Thoracic aorta (tissue), 2 donors: ENCODE measurements around the gene DIS3L2. TPM values are rescaled to one million over a fixed set of nuclear protein-coding genes. Genes with fewer than 3 reads are reported as not detected.

ENCODE experiments used
- ATAC-seq: fragments of 150-250 bp; one replicate; pipeline ENCODE4 v1.8.0; 2017; ENCODE audit warnings: low read depth; ENCODE audit not compliant: insufficient number of reproducible peaks, low FRiP score
- DNase-seq: peaks from one replicate; pipeline ENCODE4 v3.0.0-alpha.2; 2020; ENCODE audit warnings: low spot score
- H3K27ac ChIP-seq, 2 donors: fragments of 200-600 bp; sonication (generic); 1 replicate in 1 of 2; 2 replicates in 1 of 2; pipeline ENCODE4 v1.5.1; 2016; ENCODE audit warnings: mild to moderate bottlenecking in 2 of 2, moderate library complexity in 2 of 2
- H3K27me3 ChIP-seq: fragments of 200-600 bp; sonication (generic); replicated peaks from 2 replicates; pipeline ENCODE4 v1.6.0; 2016; ENCODE audit warnings: mild to moderate bottlenecking; ENCODE audit not compliant: insufficient read depth
- H3K36me3 ChIP-seq: fragments of 200-600 bp; sonication (generic); one replicate; pipeline ENCODE4 v1.5.1; 2016
- H3K4me1 ChIP-seq, 2 donors: fragments of 200-600 bp; sonication (generic); 1 replicate in 1 of 2; 2 replicates in 1 of 2; pipeline versions ENCODE4 v1.5.1 to v1.6.0; 2016; ENCODE audit warnings: low read depth in 2 of 2, mild to moderate bottlenecking in 1 of 2; ENCODE audit not compliant: control insufficient read depth in 1 of 2
- H3K4me3 ChIP-seq: fragments of 200-600 bp; sonication (generic); 2 replicates; pipeline ENCODE4 v1.5.1; 2016; ENCODE audit warnings: mild to moderate bottlenecking
- H3K9me3 ChIP-seq: fragments of 200-600 bp; sonication (generic); 2 replicates; pipeline ENCODE4 v1.5.1; 2016
- total RNA-seq, 2 donors: library from RNA; depleted of rRNA; stranded (reverse); fragments of >200 nt; gene quantifications; one replicate each; pipeline versions ENCODE4 v1.1.0 to v1.2.3, GENCODE V29; 2016
- TF ChIP-seq, protein P1 (sequence below): fragments of 200-600 bp; sonication (generic); IDR thresholded peaks from one replicate; pipeline ENCODE4 v1.5.1; 2019; ENCODE audit warnings: antibody characterized with exemption

The DIS3L2 gene
- total RNA-seq, 2 donors from 2014 or later = 26.4 to 32.5 TPM

GRCh38 chr2:232282508-232283055 lies 321.1 kb downstream of the DIS3L2 start:
- H3K4me1 ChIP-seq = peaks cover 0 to 15% of the 10 kb centered on the region in 2 donors
- H3K27me3 ChIP-seq = no peaks in the 10 kb centered on the region
- TF ChIP-seq, protein P1, sequence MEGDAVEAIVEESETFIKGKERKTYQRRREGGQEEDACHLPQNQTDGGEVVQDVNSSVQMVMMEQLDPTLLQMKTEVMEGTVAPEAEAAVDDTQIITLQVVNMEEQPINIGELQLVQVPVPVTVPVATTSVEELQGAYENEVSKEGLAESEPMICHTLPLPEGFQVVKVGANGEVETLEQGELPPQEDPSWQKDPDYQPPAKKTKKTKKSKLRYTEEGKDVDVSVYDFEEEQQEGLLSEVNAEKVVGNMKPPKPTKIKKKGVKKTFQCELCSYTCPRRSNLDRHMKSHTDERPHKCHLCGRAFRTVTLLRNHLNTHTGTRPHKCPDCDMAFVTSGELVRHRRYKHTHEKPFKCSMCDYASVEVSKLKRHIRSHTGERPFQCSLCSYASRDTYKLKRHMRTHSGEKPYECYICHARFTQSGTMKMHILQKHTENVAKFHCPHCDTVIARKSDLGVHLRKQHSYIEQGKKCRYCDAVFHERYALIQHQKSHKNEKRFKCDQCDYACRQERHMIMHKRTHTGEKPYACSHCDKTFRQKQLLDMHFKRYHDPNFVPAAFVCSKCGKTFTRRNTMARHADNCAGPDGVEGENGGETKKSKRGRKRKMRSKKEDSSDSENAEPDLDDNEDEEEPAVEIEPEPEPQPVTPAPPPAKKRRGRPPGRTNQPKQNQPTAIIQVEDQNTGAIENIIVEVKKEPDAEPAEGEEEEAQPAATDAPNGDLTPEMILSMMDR = no peak
- H3K27ac ChIP-seq = no peak overlapping the region
- DNase-seq (no peak), ATAC-seq (no peak)
- H3K9me3 ChIP-seq = no peaks in the 10 kb centered on the region
- no peaks in the 10 kb centered on the region for H3K36me3 ChIP-seq
- no peak overlapping the region for H3K4me3 ChIP-seq

- Histone ChIP-seq H3K4me1 (peaks cover 0 to 29% of the 10 kb centered on the region in 2 donors), H3K9me3 (no peaks in the 10 kb centered on the region), H3K27ac (no peak overlapping the region), H3K4me3 (no peak overlapping the region), H3K36me3 (no peaks in the 10 kb centered on the region), H3K27me3 (no peaks in the 10 kb centered on the region)
- TF ChIP-seq, protein P1 = no peak
- DNase-seq (no peak), ATAC-seq (no peak)
These were observed 324.7 kb downstream of the DIS3L2 start for GRCh38 chr2:232286001-232286868.

GRCh38 chr2:232287316-232287715 lies 325.8 kb downstream of the DIS3L2 start:
- DNase-seq = no peak

DNA sequence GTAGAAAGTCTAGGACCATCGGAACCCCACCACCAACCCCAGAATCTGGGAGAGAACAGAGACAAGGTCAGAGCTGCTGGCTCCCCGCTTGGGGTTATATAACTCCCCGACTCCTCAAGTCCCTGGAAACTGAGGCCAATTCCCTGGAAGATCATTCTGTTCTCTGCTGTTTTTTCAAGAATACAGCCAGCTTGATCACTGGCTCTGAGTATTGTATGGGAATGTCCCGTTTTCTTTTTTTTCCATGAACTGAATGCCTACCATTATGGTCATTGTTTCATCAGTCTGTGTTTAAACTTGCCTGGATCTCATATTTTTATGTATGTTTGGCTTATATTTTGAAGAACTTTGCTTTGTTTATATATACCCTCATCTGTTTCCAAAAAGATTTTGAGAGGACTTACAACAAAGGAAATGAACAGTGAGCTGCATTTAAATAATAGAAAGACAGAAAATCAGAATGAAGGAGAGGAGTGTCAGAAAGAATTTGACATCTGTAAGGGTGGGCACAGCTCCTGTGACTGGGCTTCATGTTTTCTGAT lies 327.0 kb downstream of the DIS3L2 start:
- no peak for DNase-seq
- TF ChIP-seq, protein P1 = no peak
- H3K27me3 ChIP-seq = no peaks in the 10 kb centered on the region

More at GRCh38 chr2:232287316-232287715, 325.8 kb downstream of the DIS3L2 start:
- H3K4me3 ChIP-seq = no peak overlapping the region
- no peak for ATAC-seq
- H3K36me3 ChIP-seq = no peaks in the 10 kb centered on the region
- TF ChIP-seq, protein P1 = no peak
- H3K4me1 ChIP-seq = peaks cover 0 to 29% of the 10 kb centered on the region in 2 donors
- H3K9me3 ChIP-seq = no peaks in the 10 kb centered on the region
- no peaks in the 10 kb centered on the region for H3K27me3 ChIP-seq
- H3K27ac ChIP-seq = no peak overlapping the region

DNA sequence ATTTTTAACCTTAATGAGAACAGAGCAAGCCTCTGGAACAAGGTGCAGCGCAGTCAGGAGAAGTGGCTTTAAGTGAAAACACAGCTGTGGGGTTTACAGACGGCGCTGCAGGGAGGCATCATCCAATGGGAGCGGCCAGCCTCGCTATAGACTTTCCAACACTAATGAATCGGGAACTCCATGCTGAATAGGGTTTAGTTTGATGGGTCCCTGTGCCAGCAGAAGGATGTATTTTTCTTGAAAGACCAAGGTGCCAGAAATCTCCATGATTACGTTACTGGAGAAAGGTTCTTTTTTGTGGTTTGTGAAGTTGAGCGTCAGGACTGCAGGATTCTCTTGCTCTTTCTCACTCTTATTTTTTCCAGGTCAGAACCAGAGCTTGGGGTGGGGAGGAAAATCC lies 329.2 kb downstream of the DIS3L2 start:
- TF ChIP-seq, protein P1 = no peak
- H3K27ac ChIP-seq = no peak overlapping the region
- no peaks in the 10 kb centered on the region for H3K9me3 ChIP-seq
- ATAC-seq = no peak
- no peaks in the 10 kb centered on the region for H3K36me3 ChIP-seq
- no peaks in the 10 kb centered on the region for H3K27me3 ChIP-seq
- no peak overlapping the region for H3K4me3 ChIP-seq
- DNase-seq = no peak
- peaks cover 0 to 29% of the 10 kb centered on the region in 2 donors for H3K4me1 ChIP-seq

More for the DNA sequence above, 327.0 kb downstream of the DIS3L2 start:
- ATAC-seq = no peak
- Histone ChIP-seq H3K27ac (no peak overlapping the region), H3K9me3 (no peaks in the 10 kb centered on the region), H3K4me3 (no peak overlapping the region), H3K36me3 (no peaks in the 10 kb centered on the region), H3K4me1 (peaks cover 0 to 29% of the 10 kb centered on the region in 2 donors)
